ENCODE results near the gene PPFIBP2. TPM values are rescaled to one million over a fixed set of nuclear protein-coding genes. Genes with fewer than 3 reads are reported as not detected.

PPFIBP2 gene
- total and polyA plus RNA-seq, 2 of the 13 experiments (the other 11 are each of a cell fraction or from before 2014, with no cell fraction given): 15.0 to 52.5 TPM

- TF ChIP-seq MXD4 (CRISPR knock-in tag; IDR thresholded peaks at IDR 0.05) (0 out of 2 replicates have a peak, but pooled peaks have one; percentile 10), REL (CRISPR knock-in tag; conservative IDR thresholded peaks at IDR 0.05) (no peak), ZNF704 (CRISPR knock-in tag; IDR thresholded peaks at IDR 0.05; ENCODE audit: borderline replicate concordance) (no peak; the same call in 1 of the 2 replicates), ZNF564 (CRISPR knock-in tag; IDR thresholded peaks at IDR 0.05) (0 out of 2 replicates have a peak, but pooled peaks have one; percentile 46), ZNF282 (IDR thresholded peaks at IDR 0.05; ENCODE audit: partially characterized antibody) (no peak), ISL2 (CRISPR knock-in tag; IDR thresholded peaks at IDR 0.05) (peak; percentile 93), NFYC (CRISPR knock-in tag; IDR thresholded peaks at IDR 0.05) (no peak), ZNF816 (CRISPR knock-in tag; IDR thresholded peaks at IDR 0.05; ENCODE audit: borderline replicate concordance) (no peak), ZNF362 (CRISPR knock-in tag; IDR thresholded peaks at IDR 0.05; ENCODE audit: borderline replicate concordance) (no peak; the same call in 1 of the 2 replicates), ARID4A (CRISPR knock-in tag; IDR thresholded peaks at IDR 0.05; ENCODE audit: borderline replicate concordance) (peak; percentile 59; the same call in 1 of the 2 replicates), PHF21A (CRISPR knock-in tag; IDR thresholded peaks at IDR 0.05) (peak; percentile 97), KDM1A (CRISPR knock-in tag; IDR thresholded peaks at IDR 0.05) (no peak), ZNF446 (CRISPR knock-in tag; IDR thresholded peaks at IDR 0.05) (no peak), DZIP1 (CRISPR knock-in tag; IDR thresholded peaks at IDR 0.05) (no peak)
- TF ChIP-seq, protein P1, sequence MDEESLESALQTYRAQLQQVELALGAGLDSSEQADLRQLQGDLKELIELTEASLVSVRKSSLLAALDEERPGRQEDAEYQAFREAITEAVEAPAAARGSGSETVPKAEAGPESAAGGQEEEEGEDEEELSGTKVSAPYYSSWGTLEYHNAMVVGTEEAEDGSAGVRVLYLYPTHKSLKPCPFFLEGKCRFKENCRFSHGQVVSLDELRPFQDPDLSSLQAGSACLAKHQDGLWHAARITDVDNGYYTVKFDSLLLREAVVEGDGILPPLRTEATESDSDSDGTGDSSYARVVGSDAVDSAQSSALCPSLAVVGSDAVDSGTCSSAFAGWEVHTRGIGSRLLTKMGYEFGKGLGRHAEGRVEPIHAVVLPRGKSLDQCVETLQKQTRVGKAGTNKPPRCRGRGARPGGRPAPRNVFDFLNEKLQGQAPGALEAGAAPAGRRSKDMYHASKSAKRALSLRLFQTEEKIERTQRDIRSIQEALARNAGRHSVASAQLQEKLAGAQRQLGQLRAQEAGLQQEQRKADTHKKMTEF (CRISPR knock-in tag; IDR thresholded peaks at IDR 0.05): peak; percentile 82
- TF ChIP-seq, protein P2, sequence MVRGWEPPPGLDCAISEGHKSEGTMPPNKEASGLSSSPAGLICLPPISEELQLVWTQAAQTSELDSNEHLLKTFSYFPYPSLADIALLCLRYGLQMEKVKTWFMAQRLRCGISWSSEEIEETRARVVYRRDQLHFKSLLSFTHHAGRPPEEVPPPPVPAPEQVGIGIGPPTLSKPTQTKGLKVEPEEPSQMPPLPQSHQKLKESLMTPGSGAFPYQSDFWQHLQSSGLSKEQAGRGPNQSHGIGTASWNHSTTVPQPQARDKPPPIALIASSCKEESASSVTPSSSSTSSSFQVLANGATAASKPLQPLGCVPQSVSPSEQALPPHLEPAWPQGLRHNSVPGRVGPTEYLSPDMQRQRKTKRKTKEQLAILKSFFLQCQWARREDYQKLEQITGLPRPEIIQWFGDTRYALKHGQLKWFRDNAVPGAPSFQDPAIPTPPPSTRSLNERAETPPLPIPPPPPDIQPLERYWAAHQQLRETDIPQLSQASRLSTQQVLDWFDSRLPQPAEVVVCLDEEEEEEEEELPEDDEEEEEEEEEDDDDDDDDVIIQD (CRISPR knock-in tag; IDR thresholded peaks at IDR 0.05; ENCODE audit: low read depth): no peak
Observed at GRCh38 chr11:7572001-7572712, 58.4 kb downstream of the PPFIBP2 start (continued).
